PC-3 (cell line): Measurements from ENCODE around the gene MAP7. TPM values are rescaled to one million over a fixed set of nuclear protein-coding genes. Genes with fewer than 3 reads are reported as not detected.

Source experiments
- ATAC-seq: fragments of 200-7000 bp; cut with Tn5 transposase; 2 replicates; pipeline ENCODE4 v1.9.1; 2020; ENCODE audit warnings: mild to moderate bottlenecking, moderate library complexity
- BruUV-seq: library from RNA; stranded (reverse); fragments of 400-500 nt; replicated peaks from 2 replicates; lab custom pipeline; 2021; lab: Mats Ljungman, UMichigan
- CTCF ChIA-PET: fragments of 300-600 bp; sonication (Branson Sonifier 250); formaldehyde crosslinking; loops from one replicate; lab custom pipeline; 2022; ENCODE audit warnings: antibody characterized with exemption; lab: Charles Lee
- POLR2A ChIA-PET: fragments of 300-600 bp; sonication (Branson Sonifier 250); formaldehyde crosslinking; loops from one replicate; lab custom pipeline; 2022; ENCODE audit warnings: antibody characterized with exemption; ENCODE audit not compliant: unreplicated experiment; lab: Charles Lee
- DNase-seq: peaks from one replicate; pipeline ENCODE4 v3.0.0-alpha.2; 2015
- H2AFZ ChIP-seq: fragments of 300-600 bp; sonication (generic); 2 replicates; pipeline ENCODE4 v1.6.0; 2016; ENCODE audit warnings: antibody characterized with exemption, low read length
- H3F3A ChIP-seq: fragments of 300-600 bp; sonication (generic); one replicate; pipeline ENCODE4 v1.6.0; 2017; ENCODE audit warnings: antibody characterized with exemption, low read length, control low read depth, mild to moderate bottlenecking; ENCODE audit not compliant: unreplicated experiment
- H3K27ac ChIP-seq: fragments of 300-600 bp; sonication (generic); 2 replicates; pipeline ENCODE4 v1.5.1; 2016; ENCODE audit warnings: mild to moderate bottlenecking, low read length
- H3K27me3 ChIP-seq: fragments of 300-600 bp; sonication (generic); 2 replicates; pipeline ENCODE4 v1.6.1; 2016; ENCODE audit warnings: low read length, mixed read lengths
- H3K36me3 ChIP-seq: fragments of 300-600 bp; sonication (generic); 2 replicates; pipeline ENCODE4 v1.6.1; 2016; ENCODE audit warnings: low read depth, mixed run types, low read length, mixed read lengths
- H3K4me1 ChIP-seq: fragments of 300-600 bp; sonication (generic); 2 replicates; pipeline ENCODE4 v1.5.1; 2016; ENCODE audit warnings: low read length; ENCODE audit not compliant: insufficient read depth
- H3K4me2 ChIP-seq: fragments of 300-600 bp; sonication (generic); 2 replicates; pipeline ENCODE4 v1.6.0; 2016; ENCODE audit warnings: low read length
- H3K4me3 ChIP-seq: fragments of 300-600 bp; sonication (generic); 2 replicates; pipeline ENCODE4 v1.5.1; 2016; ENCODE audit warnings: mild to moderate bottlenecking, low read length, mixed read lengths
- H3K79me2 ChIP-seq: fragments of 300-600 bp; sonication (generic); 2 replicates; pipeline ENCODE4 v1.6.1; 2017; ENCODE audit warnings: low read length, mixed read lengths
- H3K9ac ChIP-seq: fragments of 300-600 bp; sonication (generic); 2 replicates; pipeline ENCODE4 v1.6.0; 2016; ENCODE audit warnings: mild to moderate bottlenecking, low read length
- H3K9me2 ChIP-seq: fragments of 300-600 bp; sonication (generic); replicated peaks from 2 replicates; pipeline ENCODE4 v1.6.1; 2016; ENCODE audit warnings: mixed run types, low read length, mixed read lengths
- H3K9me3 ChIP-seq: fragments of 300-600 bp; sonication (generic); 2 replicates; pipeline ENCODE4 v1.6.1; 2016; ENCODE audit warnings: low read length, mixed read lengths
- H4K20me1 ChIP-seq: fragments of 300-600 bp; sonication (generic); 2 replicates; pipeline ENCODE4 v1.6.1; 2016; ENCODE audit warnings: low read length, mixed read lengths
- CTCF ChIP-seq: fragments of 300-600 bp; sonication (generic); conservative IDR thresholded peaks from 2 replicates; pipeline ENCODE4 v1.5.1; 2017; ENCODE audit warnings: antibody characterized with exemption, low read depth, mild to moderate bottlenecking, low read length
- EZH2 ChIP-seq: fragments of 300-600 bp; sonication (generic); IDR thresholded peaks from one replicate; pipeline ENCODE4 v1.6.1; 2017; ENCODE audit warnings: antibody characterized with exemption, mild to moderate bottlenecking, low read length; ENCODE audit not compliant: unreplicated experiment
- EZH2phosphoT487 ChIP-seq: fragments of 300-600 bp; sonication (generic); IDR thresholded peaks from 2 replicates; pipeline ENCODE4 v1.6.1; 2018; ENCODE audit warnings: mild to moderate bottlenecking, antibody characterized with exemption, low read length, borderline replicate concordance
- intact Hi-C: fragments of 100-400 bp; cut with micrococcal nuclease; formaldehyde crosslinking; loops from 2 replicates; pipeline ENCODE4 v1.9.0; 2023
- total RNA-seq: library from RNA; depleted of rRNA; stranded (reverse); fragments of >200 nt; gene quantifications from 2 replicates; pipeline ENCODE4 v1.2.3, GENCODE V29; 2014

MAP7 gene
- total RNA-seq, 1 experiment from 2014 or later = 13.9 TPM

GRCh38 chr6:136359851-136360250 is 190.4 kb downstream of the MAP7 start:
- no peak overlapping the region for H3K9ac ChIP-seq
- intact Hi-C loops = no loop called here
- DNase-seq = no peak
- no peak overlapping the region for H3K4me2 ChIP-seq
- POLR2A ChIA-PET = no interaction called here
- no peak overlapping the region for H3K27ac ChIP-seq
- H4K20me1 ChIP-seq = no peaks in the 10 kb centered on the region
- no TSS peak for BruUV-seq
- H3K9me3 ChIP-seq = no peaks in the 10 kb centered on the region
- no peaks in the 10 kb centered on the region for H3K4me1 ChIP-seq
- TF ChIP-seq EZH2phosphoT487 (no peak), CTCF (no peak)
- CTCF ChIA-PET = no interaction called here
- H3K27me3 ChIP-seq = no peaks in the 10 kb centered on the region
- H3K36me3 ChIP-seq = no peaks in the 10 kb centered on the region
- no peak overlapping the region for H2AFZ ChIP-seq
- H3F3A ChIP-seq = no peaks in the 10 kb centered on the region
- no peak overlapping the region for H3K4me3 ChIP-seq
- no peaks in the 10 kb centered on the region for H3K79me2 ChIP-seq
- H3K9me2 ChIP-seq = no peaks in the 10 kb centered on the region
- ATAC-seq = no peak

GRCh38 chr6:136351518-136352110 is 198.6 kb downstream of the MAP7 start:
- no peak overlapping the region for H2AFZ ChIP-seq
- H3K4me3 ChIP-seq = no peak overlapping the region
- no peaks in the 10 kb centered on the region for H3F3A ChIP-seq
- no peak overlapping the region for H3K9ac ChIP-seq
- H3K4me1 ChIP-seq = no peaks in the 10 kb centered on the region
- no peak for ATAC-seq
- no peak overlapping the region for H3K4me2 ChIP-seq
- no peaks in the 10 kb centered on the region for H3K9me3 ChIP-seq
- H4K20me1 ChIP-seq = no peaks in the 10 kb centered on the region
- no peaks in the 10 kb centered on the region for H3K9me2 ChIP-seq
- TF ChIP-seq CTCF = no peak
- no peak for TF ChIP-seq EZH2phosphoT487
- no peak for TF ChIP-seq EZH2
- no peaks in the 10 kb centered on the region for H3K36me3 ChIP-seq
- CTCF ChIA-PET = no interaction called here
- no peak for DNase-seq
- BruUV-seq = no TSS peak
- H3K27me3 ChIP-seq = no peaks in the 10 kb centered on the region
- H3K79me2 ChIP-seq = no peaks in the 10 kb centered on the region
- POLR2A ChIA-PET = no interaction called here
- H3K27ac ChIP-seq = no peak overlapping the region
- intact Hi-C loops = no loop called here

GRCh38 chr6:136350914-136351313 is 199.3 kb downstream of the MAP7 start:
- H3K9ac ChIP-seq = no peak overlapping the region
- H3K9me2 ChIP-seq = no peaks in the 10 kb centered on the region
- no peaks in the 10 kb centered on the region for H3K4me1 ChIP-seq
- H3K9me3 ChIP-seq = no peaks in the 10 kb centered on the region
- H2AFZ ChIP-seq = no peak overlapping the region
- no peak overlapping the region for H3K4me2 ChIP-seq
- POLR2A ChIA-PET = no interaction called here
- no peak for TF ChIP-seq EZH2phosphoT487
- TF ChIP-seq CTCF = no peak
- no peak for TF ChIP-seq EZH2
- intact Hi-C loops = no loop called here
- H3K27ac ChIP-seq = no peak overlapping the region
- CTCF ChIA-PET = no interaction called here
- no peaks in the 10 kb centered on the region for H4K20me1 ChIP-seq
- no TSS peak for BruUV-seq
- ATAC-seq (no peak), DNase-seq (no peak)
- no peaks in the 10 kb centered on the region for H3K27me3 ChIP-seq
- no peaks in the 10 kb centered on the region for H3K36me3 ChIP-seq
- no peaks in the 10 kb centered on the region for H3K79me2 ChIP-seq
- H3K4me3 ChIP-seq = no peak overlapping the region
- no peaks in the 10 kb centered on the region for H3F3A ChIP-seq
